Measurements from ENCODE around the gene UBN2.

UBN2 gene

GRCh38 chr7:139242741-139243281 lies 11.8 kb downstream of the UBN2 start:
- DNase-seq (ENCODE audit: insufficient read length, low spot score), result no peak
- no peak for FAIRE-seq
- TF ChIP-seq CTCF (IDR thresholded peaks at IDR 0.05; ENCODE audit: insufficient read depth, missing control alignments), result no peak

- TF ChIP-seq CTCF (IDR thresholded peaks at IDR 0.05; ENCODE audit: insufficient read depth, missing control alignments), result no peak
- no peak for DNase-seq (ENCODE audit: insufficient read length, low spot score)
- FAIRE-seq, result no peak
These were observed 14.4 kb downstream of the UBN2 start for GRCh38 chr7:139245401-139245800.

DNA sequence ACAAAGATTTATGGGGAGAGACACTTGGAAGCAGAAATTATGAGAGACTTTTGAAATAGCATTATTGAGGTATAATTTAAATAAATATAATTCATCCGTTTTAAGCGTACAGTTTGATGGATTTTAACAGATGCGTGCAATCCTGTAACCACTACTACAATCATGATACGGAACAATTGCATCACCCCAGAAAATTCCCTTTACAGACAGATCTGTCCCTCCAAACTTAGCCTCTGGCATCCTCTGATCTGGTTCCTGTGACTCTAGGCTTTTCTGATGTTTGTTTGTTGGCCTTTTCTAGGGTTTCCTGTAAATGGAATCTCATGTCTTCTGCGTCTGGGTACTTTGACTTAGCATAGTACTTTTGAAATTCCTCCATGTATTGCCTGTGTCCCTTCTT lies 15.5 kb downstream of the UBN2 start:
- no peak for TF ChIP-seq CTCF (IDR thresholded peaks at IDR 0.05; ENCODE audit: insufficient read depth, missing control alignments)
- DNase-seq (ENCODE audit: insufficient read length, low spot score), result no peak
- no peak for FAIRE-seq

GRCh38 chr7:139246905-139247304 lies 15.9 kb downstream of the UBN2 start:
- TF ChIP-seq CTCF (IDR thresholded peaks at IDR 0.05; ENCODE audit: insufficient read depth, missing control alignments), result no peak
- FAIRE-seq (no peak), DNase-seq (ENCODE audit: insufficient read length, low spot score) (no peak)

DNA sequence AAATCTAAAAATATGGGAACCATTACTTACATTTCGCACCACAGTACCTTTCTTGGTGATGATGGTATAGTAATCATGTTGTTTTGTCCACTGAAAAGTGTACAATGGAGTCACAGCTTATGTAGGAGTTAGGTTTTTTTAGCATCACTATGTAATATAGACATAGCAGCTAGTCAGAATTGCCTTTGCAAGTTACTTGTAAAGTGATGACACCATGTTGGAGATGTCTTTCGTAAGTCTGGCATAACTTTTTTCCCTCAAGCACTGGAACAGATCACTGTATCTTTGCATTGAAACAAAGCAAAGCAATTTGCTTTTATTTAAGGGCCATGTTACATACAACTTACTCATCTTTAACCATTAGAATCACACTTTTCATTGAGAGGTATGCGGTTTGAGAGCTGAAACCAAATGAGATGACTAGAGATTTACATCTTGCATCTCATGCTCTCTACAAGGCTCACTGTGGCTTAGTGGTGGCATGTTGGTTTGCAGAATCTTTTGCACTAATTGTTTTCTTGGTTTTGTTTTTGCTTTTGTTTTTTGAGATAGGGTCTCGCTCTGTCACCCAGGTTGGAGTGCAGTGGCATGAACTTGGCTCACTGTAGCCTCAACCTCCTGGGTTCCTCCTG lies 18.3 kb downstream of the UBN2 start:
- FAIRE-seq, result no peak
- TF ChIP-seq CTCF (IDR thresholded peaks at IDR 0.05; ENCODE audit: insufficient read depth, missing control alignments), result no peak
- no peak for DNase-seq (ENCODE audit: insufficient read length, low spot score)

DNA sequence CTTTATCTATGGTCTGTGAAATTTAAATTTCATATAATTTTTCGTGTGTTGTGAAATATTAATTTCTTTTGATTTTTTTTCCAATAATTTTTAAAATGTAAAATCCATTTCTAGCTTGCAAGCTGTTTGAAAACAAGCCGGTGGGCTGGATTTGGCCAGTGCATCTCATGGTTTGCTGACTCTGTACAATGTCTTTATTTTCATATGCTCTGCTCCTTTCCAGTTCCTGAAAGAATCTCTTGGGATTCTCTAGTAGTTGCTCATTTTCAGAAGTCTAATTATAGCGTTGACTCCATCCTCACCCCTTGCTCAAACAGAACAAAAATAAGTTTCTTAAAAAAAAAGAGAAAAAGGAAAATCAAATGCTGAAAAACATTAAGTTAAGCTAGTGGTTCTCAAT lies 21.4 kb downstream of the UBN2 start:
- no peak for TF ChIP-seq CTCF (IDR thresholded peaks at IDR 0.05; ENCODE audit: insufficient read depth, missing control alignments)
- DNase-seq (ENCODE audit: insufficient read length, low spot score), result no peak
- FAIRE-seq, result no peak

GRCh38 chr7:139254281-139254680 lies 23.2 kb downstream of the UBN2 start:
- no peak for TF ChIP-seq CTCF (IDR thresholded peaks at IDR 0.05; ENCODE audit: insufficient read depth, missing control alignments)
- no peak for DNase-seq (ENCODE audit: insufficient read length, low spot score)
- FAIRE-seq, result no peak

Data from D721Med (cell line).